Liver (tissue), 3 donors: ENCODE results near the gene IGF2BP1.

Experiments
- CTCF ChIP-seq: fragments of 150-350 bp; IDR thresholded peaks from 2 replicates; pipeline ENCODE4 v1.5.1; 2017; ENCODE audit warnings: improper control_type of control experiment, low read depth, low read length; ENCODE audit not compliant: missing input control
- JUND ChIP-seq, 2 donors: IDR thresholded peaks; 2 replicates each; pipeline ENCODE4 v1.6.1; 2016; ENCODE audit warnings: antibody characterized with exemption in 2 of 2
- RAD21 ChIP-seq, 2 donors: IDR thresholded peaks; 2 replicates each; pipeline ENCODE4 v1.6.1; 2016; ENCODE audit warnings: antibody characterized with exemption in 2 of 2, mild to moderate bottlenecking in 2 of 2
- TAF1 ChIP-seq: conservative IDR thresholded peaks from 2 replicates; pipeline ENCODE4 v1.6.1; 2016; ENCODE audit warnings: antibody characterized with exemption, mild to moderate bottlenecking
- YY1 ChIP-seq: IDR thresholded peaks from 2 replicates; pipeline ENCODE4 v1.6.1; 2016; ENCODE audit warnings: antibody characterized with exemption, mild to moderate bottlenecking
- TF ChIP-seq, protein P1 (sequence below): IDR thresholded peaks from 2 replicates; pipeline ENCODE4 v1.6.1; 2016; ENCODE audit warnings: antibody characterized with exemption
- donor health status: healthy.
- donor health status: healthy.

- TF ChIP-seq CTCF: no peak
- TF ChIP-seq JUND (IDR thresholded peaks at IDR 0.05): no peak
- TF ChIP-seq, protein P1, sequence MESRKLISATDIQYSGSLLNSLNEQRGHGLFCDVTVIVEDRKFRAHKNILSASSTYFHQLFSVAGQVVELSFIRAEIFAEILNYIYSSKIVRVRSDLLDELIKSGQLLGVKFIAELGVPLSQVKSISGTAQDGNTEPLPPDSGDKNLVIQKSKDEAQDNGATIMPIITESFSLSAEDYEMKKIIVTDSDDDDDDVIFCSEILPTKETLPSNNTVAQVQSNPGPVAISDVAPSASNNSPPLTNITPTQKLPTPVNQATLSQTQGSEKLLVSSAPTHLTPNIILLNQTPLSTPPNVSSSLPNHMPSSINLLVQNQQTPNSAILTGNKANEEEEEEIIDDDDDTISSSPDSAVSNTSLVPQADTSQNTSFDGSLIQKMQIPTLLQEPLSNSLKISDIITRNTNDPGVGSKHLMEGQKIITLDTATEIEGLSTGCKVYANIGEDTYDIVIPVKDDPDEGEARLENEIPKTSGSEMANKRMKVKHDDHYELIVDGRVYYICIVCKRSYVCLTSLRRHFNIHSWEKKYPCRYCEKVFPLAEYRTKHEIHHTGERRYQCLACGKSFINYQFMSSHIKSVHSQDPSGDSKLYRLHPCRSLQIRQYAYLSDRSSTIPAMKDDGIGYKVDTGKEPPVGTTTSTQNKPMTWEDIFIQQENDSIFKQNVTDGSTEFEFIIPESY: no peak
- TF ChIP-seq YY1: no peak
- TF ChIP-seq RAD21 (IDR thresholded peaks at IDR 0.05): no peak
- TF ChIP-seq TAF1: no peak
These were observed 72.5 kb downstream of the IGF2BP1 start for GRCh38 chr17:49069585-49070273.
